Inflammatory macrophage treated with lipopolysaccharide for 4 hours (primary cell): ENCODE measurements around the gene UCP3.

Source experiments
- DNase-seq: peaks from one replicate; pipeline ENCODE4 v3.0.0-alpha.2; 2020

UCP3 gene

DNA sequence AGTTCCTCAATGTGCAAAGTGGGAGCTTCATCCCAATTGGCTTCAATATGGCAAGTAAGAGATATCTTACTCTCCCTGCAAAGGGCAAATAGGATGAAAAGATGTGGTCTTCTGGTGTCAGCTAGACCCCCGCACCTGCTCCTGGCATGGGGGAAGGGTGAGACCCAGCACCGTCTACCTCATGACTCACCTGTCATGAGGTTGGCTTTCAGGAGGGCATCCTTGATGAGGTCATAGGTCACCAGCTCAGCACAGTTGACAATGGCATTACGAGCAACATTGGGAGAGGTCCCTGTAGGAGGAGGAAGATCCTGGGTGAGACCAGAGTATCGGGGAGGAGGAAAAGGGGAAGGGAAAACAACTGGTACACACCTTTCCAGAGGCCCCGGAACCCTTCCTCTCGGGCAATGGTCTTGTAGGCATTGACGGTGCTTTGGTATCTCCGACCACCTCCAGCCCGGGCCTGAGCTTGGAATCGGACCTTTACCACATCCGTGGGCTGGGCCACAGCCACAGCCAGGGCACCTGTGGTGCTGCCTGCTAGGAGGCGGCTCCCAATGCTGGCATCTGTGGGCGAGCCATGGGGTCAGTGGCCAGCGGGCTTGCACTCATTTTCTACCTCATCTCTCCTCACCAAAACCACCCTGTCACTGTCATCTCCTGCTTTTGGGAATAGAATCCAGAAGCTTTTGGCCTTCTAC is 32.3 kb downstream of the UCP3 start:
- no peak for DNase-seq

DNA sequence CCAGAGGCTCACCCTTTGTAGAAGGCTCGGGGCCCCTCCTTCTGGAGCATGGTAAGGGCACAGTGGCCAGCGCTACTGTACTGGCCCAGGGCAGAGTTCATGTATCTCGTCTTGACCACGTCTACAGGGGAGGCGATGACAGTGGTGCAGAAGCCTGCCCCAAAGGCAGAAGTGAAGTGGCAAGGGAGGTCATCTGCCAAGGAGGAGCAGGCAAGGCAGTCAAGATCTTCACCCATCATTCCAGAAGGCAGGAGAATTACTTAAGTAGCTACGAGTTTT is 33.5 kb downstream of the UCP3 start:
- DNase-seq: no peak

- DNase-seq: no peak
Observed at GRCh38 chr11:73974604-73975478, 34.0 kb downstream of the UCP3 start.

- no peak for DNase-seq
Observed at GRCh38 chr11:73972620-73973449, 36.0 kb downstream of the UCP3 start.

- no peak for DNase-seq
Observed at GRCh38 chr11:73972187-73972586, 36.7 kb downstream of the UCP3 start.

GRCh38 chr11:73971175-73971719 is 37.6 kb downstream of the UCP3 start:
- DNase-seq: no peak

- DNase-seq: no peak
Observed at GRCh38 chr11:73969991-73970800, 38.7 kb downstream of the UCP3 start.

- DNase-seq: no peak
Observed at GRCh38 chr11:73969091-73969490, 39.8 kb downstream of the UCP3 start.

DNA sequence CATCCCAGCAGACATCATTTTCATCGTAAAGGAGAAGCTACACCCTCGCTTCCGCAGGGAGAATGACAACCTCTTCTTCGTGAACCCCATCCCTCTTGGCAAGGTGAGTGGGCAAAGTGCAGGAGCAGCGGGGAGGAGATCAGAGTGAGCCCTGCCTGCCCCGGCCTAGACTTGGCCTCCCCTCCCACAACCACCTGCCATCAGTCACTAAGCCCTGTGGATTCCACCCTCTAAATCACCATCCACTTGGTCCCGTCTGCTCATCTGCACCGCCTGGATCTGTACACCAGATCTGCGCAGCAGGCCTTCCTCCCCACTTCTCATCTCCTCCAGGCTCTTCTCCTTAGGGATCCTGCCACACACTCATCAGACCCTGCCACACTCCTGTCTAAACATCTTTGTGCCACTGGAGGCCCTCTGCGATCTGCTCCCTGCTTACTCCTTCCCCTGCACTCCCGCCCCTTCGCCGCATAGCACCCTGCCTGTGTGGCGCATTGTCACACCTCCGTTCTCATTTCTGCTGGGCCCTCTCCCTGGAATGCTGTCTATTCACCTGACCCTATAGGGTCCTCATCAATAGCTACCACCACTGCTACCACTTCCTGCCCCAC is 40.4 kb downstream of the UCP3 start:
- DNase-seq: no peak

- no peak for DNase-seq
Observed at GRCh38 chr11:73965764-73966121, 43.1 kb downstream of the UCP3 start.

GRCh38 chr11:73965076-73965763 is 43.7 kb downstream of the UCP3 start:
- DNase-seq: no peak

DNA sequence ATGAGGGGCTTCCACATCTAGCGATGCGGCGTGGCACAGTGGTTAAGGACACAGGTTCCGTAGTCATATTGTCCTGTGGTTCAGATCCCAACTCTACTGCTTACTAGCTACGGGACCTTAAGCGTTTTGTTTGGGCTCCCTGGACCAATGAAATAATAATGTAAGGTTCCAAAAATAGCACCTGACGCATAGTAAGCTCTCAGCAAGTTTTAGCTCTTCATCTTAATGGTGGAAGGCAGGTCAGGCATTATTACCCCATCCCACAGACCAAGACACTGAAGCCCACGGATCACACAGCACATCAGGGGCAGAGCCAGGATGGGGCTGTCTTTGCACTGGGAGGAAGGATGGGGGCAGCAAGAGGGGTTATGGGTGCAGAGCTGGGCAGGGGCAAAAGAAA is 45.0 kb downstream of the UCP3 start:
- DNase-seq: no peak

- no peak for DNase-seq
Observed at GRCh38 chr11:73962101-73962705, 46.7 kb downstream of the UCP3 start.

DNA sequence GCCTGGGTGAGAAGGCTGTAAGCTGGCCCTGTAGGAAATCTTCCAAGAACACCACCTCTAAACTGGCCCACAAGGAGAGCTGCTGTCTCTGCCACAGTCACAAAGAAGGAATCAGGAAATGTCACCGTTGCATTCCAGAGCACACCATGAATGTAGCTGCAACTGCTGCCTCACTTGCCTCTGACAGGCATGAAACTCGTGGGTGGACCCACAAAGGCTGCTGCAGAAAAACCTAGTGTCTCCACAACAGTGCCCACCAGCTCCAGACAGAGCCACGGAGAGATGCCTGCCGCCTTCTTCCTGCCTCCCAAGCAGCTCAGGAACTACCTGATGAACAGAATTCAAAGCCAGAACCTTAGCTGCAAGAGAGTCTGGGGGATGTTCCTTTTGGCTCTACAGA is 47.6 kb downstream of the UCP3 start:
- no peak for DNase-seq

- DNase-seq: no peak
Observed at GRCh38 chr11:73958521-73959141, 50.3 kb downstream of the UCP3 start.

- DNase-seq: no peak
Observed at GRCh38 chr11:73957654-73958361, 51.1 kb downstream of the UCP3 start.

DNA sequence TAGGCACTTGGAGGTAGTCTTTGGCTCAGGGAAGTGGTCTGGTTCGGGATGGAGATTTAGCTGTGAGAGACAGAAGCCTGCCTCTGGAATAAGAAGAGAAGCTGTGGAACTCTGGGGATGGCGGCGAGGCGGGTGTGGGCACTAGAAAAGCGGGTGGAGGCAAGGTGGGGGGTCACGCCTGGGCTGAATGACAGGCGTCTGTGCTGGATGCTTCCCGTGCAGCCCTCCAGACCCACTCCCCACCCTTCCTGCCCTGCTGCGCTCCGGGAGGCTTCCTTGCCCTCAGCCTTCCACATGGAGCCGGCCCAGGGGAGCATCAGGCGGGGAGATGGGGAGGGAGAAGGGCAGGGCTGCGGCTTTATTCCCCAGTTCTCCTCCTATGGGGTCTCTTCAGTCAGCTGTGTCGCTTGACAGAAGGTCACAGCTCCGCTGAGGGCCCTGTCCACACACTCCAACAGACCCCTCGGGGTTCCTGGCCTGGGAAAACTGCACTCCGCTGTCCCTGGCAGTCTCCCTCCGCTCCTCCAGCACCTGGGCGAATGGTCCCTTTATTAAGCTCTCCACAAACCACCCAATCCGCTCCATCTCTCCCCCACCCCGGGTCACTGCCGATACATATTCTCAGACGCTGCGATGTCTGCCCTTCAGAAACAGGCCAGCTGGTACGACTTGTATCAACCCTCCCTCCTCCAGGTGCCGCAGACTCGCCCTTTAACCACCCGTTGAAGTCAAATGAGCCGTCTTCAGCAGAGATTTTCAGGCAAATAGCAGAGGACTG is 51.8 kb downstream of the UCP3 start:
- no peak for DNase-seq

DNA sequence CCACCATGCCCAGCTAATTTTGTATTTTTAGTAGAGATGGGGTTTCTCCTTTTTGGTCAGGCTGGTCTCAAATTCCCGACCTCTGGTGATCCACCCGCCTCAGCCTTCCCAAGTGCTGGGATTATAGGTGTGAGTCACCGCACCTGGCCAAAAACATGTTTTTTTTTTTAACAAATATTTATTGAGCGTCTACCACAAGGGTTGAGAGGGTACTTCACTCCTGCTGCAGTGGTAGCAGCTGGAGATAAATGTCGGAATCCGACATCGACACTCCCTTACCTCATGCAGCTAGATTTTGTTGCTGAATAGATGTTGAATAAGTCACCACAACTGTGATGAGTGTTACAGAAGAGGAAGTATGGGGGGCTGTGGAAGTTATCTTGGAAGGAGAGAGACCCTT is 57.1 kb downstream of the UCP3 start:
- no peak for DNase-seq
